Epithelial cell of proximal tubule (primary cell): ENCODE measurements around the gene NKPD1. TPM values are rescaled to one million over a fixed set of nuclear protein-coding genes. Genes with fewer than 3 reads are reported as not detected.
A peak's percentile ranks its signal among the peaks of the same experiment; 100 is the strongest.

Experiments used
- DNase-seq: peaks from one replicate; pipeline ENCODE4 v3.0.0-alpha.2; 2011; ENCODE audit warnings: low read depth
- H3K4me3 ChIP-seq: 2 replicates; pipeline ENCODE4 v1.5.1; 2011; ENCODE audit warnings: low read depth, mild to moderate bottlenecking, low read length
- CTCF ChIP-seq: conservative IDR thresholded peaks from 2 replicates; pipeline ENCODE4 v1.5.1; 2012; ENCODE audit warnings: low read depth, mild to moderate bottlenecking, low read length
- total RNA-seq: library from RNA; depleted of rRNA; stranded (reverse); fragments of >200 nt; gene quantifications from 2 replicates; pipeline ENCODE4 v1.2.3, GENCODE V29; 2015

Gene NKPD1
- total RNA-seq, 1 donor from 2014 or later: not detected

DNA sequence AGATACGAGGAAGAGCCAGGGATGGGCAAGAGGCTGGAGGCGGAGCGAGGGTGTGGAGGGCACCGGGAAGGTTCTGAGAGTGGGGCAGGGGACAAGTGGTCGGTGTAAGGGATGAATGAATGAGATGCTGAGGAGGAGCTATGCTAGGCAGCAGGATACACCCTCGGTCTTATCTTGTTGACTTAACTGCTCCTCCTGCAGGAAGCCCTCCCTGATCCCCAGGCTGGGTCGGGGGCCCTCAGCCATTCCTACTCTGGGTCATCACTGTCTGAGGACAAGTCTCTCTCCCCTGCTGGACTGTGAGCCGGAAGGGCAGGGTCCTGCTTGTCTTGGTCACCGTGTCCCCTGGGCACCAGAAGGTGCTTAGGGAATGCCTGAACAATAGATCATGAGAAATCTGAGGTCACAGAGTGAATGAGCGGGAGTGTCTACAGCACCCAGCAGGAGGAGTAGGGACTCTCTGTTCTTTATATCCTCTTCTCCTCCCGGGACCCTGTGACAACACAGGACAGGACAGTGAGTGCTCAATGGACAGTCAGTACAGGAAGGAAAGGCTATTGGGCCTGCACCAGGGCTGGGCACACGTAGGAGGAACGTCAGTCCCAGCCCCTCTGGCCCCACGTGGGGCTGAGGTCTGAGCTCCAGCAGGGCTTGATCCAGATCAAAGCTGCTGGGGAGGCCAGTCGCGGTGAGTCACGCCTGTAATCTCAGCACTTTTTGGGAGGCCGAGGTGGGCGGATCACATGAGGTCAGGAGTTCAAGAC lies 6.5 kb downstream of the NKPD1 start:
- DNase-seq: no peak
- TF ChIP-seq CTCF: peak; percentile 17
- no peak overlapping the region for H3K4me3 ChIP-seq

DNA sequence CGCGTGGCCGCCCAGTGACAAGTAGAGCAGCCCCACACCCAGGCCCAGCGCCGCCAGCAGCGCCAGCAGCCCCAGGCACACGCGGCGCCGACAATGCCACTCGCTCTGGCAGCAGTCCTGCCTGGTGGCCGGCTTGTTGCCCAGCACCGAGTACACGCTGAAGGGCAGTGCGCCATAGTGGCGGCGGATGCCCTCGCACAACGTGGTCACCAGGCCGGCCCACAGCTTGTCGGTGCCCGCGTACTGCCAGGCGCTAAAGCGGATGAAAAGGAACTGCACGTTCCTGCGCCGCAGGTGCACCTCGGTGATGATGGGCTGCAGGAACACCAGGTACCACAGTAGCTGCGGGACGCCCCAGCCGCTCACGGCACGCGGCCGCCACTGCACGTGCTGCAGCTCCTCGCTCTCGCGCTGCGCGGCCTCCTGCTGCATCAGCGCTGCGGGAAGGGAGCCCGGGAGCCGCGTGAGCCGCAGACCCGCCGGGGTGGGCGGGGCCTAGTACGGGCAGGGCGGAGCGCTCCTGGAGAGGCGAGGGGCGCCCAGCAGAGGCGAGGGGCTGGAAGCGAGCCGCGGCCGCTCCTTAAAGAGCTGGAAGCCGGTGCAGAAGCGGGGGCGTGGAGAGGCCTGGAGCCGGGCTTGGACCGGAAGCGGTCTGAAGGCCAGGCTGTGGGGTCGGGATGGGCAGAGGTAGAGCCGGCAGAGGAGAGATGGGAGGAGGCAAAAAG lies 7.3 kb downstream of the NKPD1 start:
- no peak for DNase-seq

GRCh38 chr19:45152504-45153338 lies 8.1 kb downstream of the NKPD1 start:
- no peak for DNase-seq
- no peak for TF ChIP-seq CTCF
- peak overlapping the region; percentile 30 for H3K4me3 ChIP-seq

More for the DNA sequence above, 7.3 kb downstream of the NKPD1 start:
- peak overlapping the region; percentile 30 for H3K4me3 ChIP-seq
- TF ChIP-seq CTCF: no peak

DNA sequence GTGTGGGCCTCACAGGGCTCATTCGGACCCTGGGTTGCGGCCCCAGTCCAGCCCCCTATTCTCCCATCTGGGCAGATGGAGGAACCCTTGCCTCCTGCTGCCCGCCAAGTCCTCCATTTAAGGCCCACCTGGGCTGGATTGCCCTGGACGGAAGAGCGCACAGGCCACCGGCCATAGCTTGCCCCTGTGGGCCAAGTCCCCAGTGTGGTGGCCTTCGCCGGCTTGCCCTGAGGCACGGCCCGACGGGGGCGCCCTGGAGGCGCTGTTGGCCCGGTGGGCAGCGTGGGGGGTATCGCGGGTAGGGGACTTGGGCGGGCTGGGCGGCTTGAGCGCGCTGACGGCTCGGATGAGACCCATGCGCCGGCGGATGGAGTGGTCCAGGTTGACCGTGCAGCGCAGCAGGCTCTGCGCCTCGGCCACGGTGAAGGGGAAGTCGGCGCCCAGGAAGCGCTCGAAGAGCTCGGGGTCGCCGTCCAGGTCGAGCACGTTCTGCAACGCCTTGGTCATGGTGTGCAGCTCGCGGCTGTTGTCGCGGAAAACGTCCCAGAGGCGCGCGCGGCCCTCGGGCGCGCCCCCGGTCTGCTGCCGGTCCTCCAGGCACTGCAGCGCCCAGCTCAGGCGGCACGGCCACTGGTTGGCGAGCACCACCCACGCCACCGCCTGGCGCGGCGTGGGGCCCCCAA lies 8.8 kb downstream of the NKPD1 start:
- DNase-seq: no peak
- H3K4me3 ChIP-seq: no peak overlapping the region
- no peak for TF ChIP-seq CTCF

DNA sequence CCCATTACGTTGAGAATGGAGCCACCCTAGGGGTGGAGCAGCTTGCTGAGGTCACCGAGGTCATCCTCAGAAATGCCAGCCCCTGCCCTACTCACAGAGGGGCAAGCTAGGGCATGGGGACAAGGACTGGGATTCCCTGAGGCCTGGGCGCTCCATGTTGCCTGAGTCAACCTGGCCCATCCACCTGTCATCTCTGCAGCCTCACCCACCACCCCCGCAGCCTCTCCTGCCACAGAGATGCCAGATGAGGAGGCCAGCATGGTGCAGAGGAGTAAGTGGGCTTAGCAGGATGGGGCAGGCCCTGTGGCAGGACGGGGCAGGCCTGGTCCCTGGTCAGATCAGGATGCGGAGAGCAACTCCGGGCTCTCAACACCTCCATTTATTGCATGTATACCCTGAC lies 9.5 kb downstream of the NKPD1 start:
- DNase-seq: no peak
- no peak overlapping the region for H3K4me3 ChIP-seq
- TF ChIP-seq CTCF: no peak

DNA sequence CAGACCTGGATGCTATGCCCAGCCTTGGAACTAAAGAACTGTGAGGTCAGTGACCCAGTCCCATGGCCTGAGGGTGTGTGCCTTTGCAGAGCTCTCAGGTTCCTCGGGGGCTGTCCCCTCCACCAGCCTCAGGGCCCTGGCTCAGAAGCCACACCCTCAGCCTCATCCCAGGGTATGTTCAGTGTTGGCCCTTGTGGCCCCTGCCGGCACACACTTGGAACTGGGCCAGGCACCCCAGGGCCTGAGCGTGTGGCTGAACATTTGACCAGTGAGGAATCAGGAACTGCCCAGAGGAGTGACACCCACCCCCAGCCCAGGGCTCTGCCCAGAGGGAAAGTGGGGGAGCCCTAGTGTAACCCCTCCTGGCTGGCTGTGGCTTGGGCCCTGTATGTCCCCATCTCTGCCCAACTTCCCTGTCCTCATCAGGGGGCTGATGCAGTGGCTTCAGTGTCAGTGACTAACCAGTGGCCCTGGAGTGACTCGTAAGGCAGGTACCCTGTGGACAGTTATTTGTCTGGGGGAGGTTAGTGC lies 10.0 kb downstream of the NKPD1 start:
- no peak overlapping the region for H3K4me3 ChIP-seq
- no peak for DNase-seq
- TF ChIP-seq CTCF: no peak
